Keratinocyte (primary cell): ENCODE results near the gene ERN2.

ENCODE experiments used
- EZH2 ChIP-seq: IDR thresholded peaks from one replicate; pipeline ENCODE4 v1.6.1; 2012; ENCODE audit warnings: inconsistent platforms, mild to moderate bottlenecking, low read length, moderate library complexity
- TF ChIP-seq, protein P1 (sequence below), 3 experiments: IDR thresholded peaks in 1 of 3; conservative IDR thresholded peaks in 1 of 3; optimal IDR thresholded peaks in 1 of 3; 2 replicates in 2 of 3; 3 replicates in 1 of 3; pipeline versions ENCODE3 to v1.5.1; 2011; ENCODE audit warnings: low read length in 3 of 3, mild to moderate bottlenecking in 3 of 3, moderate library complexity in 2 of 3, control low read depth in 1 of 3, inconsistent platforms in 1 of 3; ENCODE audit not compliant: insufficient read depth in 2 of 3; ENCODE audit errors: extremely low read depth in 1 of 3

DNA sequence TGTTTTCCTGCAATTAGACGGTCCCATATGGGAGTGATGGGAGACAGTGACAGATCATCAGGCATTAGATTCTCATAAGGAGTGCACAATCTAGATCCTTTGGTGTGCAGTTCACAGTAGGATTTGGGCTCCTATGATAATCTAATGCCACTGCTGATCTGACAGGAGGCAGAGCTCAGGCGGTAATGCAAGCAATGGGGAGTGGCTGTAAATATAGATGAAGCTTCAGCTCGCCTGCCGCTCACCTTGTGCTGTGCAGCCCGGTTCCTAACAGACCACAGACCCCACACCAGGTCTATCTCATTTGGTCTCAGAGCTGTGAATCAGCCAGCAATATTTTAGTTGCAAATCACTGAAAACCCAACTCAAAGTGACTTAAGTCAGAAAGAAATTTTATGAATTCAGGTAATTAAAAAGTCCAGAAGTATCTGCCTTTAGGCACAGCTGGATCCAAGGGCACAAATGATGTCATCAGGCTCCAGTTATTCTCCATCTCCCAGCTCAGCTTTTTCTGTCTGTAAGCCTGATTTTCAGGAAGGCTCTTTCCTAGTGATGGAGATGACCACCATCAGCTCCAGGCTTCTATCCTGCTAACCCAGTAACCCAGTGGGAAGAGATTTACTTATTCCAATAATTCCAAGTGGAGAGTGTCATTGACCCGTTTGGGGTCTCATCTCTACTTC lies 45.1 kb upstream of the ERN2 start:
- TF ChIP-seq, protein P1, sequence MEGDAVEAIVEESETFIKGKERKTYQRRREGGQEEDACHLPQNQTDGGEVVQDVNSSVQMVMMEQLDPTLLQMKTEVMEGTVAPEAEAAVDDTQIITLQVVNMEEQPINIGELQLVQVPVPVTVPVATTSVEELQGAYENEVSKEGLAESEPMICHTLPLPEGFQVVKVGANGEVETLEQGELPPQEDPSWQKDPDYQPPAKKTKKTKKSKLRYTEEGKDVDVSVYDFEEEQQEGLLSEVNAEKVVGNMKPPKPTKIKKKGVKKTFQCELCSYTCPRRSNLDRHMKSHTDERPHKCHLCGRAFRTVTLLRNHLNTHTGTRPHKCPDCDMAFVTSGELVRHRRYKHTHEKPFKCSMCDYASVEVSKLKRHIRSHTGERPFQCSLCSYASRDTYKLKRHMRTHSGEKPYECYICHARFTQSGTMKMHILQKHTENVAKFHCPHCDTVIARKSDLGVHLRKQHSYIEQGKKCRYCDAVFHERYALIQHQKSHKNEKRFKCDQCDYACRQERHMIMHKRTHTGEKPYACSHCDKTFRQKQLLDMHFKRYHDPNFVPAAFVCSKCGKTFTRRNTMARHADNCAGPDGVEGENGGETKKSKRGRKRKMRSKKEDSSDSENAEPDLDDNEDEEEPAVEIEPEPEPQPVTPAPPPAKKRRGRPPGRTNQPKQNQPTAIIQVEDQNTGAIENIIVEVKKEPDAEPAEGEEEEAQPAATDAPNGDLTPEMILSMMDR (optimal IDR thresholded peaks at IDR 0.05 in 1 of 3, IDR thresholded peaks at IDR 0.05 in 1 of 3, conservative IDR thresholded peaks at IDR 0.05 in 1 of 3; ENCODE audit: extremely low read depth in 1 of 3, insufficient read depth in 2 of 3, low read length in 3 of 3): no peak
- no peak for TF ChIP-seq EZH2
